Adipose tissue (tissue), 3 donors: ENCODE data around the gene LYPLAL1. TPM values are rescaled to one million over a fixed set of nuclear protein-coding genes. Genes with fewer than 3 reads are reported as not detected.

Experiments
- H3K27ac ChIP-seq: one replicate; pipeline ENCODE4 v1.5.1; 2013; ENCODE audit warnings: low read depth, low read length
- WGBS, 3 donors: extraction: QIAGEN DNeasy Blood & Tissue Kit; methylation state at CpG; one replicate each; pipeline ENCODE4 v1.1.7; 2013; 5-methylcytosine and 5-hydroxymethylcytosine counted together
- polyA plus RNA-seq, 3 donors: library from polyadenylated mRNA; stranded (reverse); fragments of 200-250 nt; gene quantifications; one replicate each; pipeline ENCODE4 v1.2.3, GENCODE V29; 2013
- donor health status: healthy with polysubstance abuse.
- donor health status: Bipolar disorder and iron deficiency.
- donor health status: healthy.

The LYPLAL1 gene
- polyA plus RNA-seq, 3 donors, result 10.1 to 19.1 (median 14.0) TPM

GRCh38 chr1:219257751-219258150 is 84.1 kb downstream of the LYPLAL1 start:
- no peak overlapping the region for H3K27ac ChIP-seq
- 39 to 45% (median 42%) methylated on average over 2 of the region's 2 CpGs for WGBS, 3 donors

DNA sequence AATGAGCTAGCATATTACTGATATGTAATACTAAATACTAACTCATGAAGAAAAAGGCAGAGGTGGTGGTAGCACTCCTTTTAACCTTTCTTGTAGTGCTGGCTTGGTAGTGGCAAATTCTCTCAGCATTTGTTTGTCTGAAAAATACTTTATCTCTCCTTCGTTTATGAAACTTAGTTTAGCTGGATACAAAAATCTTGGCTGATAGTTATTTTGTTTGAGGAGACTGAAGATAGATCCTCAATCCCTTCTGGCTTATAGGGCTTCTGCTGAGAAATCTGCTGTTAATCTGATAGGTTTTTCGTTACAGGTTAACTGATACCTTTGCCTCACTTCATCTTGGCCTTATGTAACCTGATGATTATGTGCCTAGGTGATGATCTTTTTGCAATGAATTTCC is 87.8 kb downstream of the LYPLAL1 start:
- no peak overlapping the region for H3K27ac ChIP-seq
- 49 to 99% (median 93%) methylated on average over 2 of the region's 2 CpGs for WGBS, 3 donors
